SK-N-SH treated with all-trans-retinoic acid at 6 μM for 48 hours (cell line): ENCODE results near the gene NEGR1.

Source experiments
- ATAC-seq: fragments of 200-7000 bp; cut with Tn5 transposase; 3 replicates; pipeline ENCODE4 v1.9.1; 2020; ENCODE audit warnings: mild to moderate bottlenecking, moderate library complexity
- ARNTL ChIP-seq: fragments of 450-650 bp; formaldehyde crosslinking; IDR thresholded peaks from 2 replicates; pipeline ENCODE4 v1.5.0; 2020; ENCODE audit warnings: low read depth, mild to moderate bottlenecking, moderate library complexity, borderline replicate concordance
- BACH2 ChIP-seq: fragments of 250-450 bp; sonication (Bioruptor Pico); IDR thresholded peaks from 2 replicates; pipeline ENCODE4 v1.9.0; 2021; ENCODE audit warnings: mild to moderate bottlenecking, borderline replicate concordance
- CREB5 ChIP-seq: fragments of 250-450 bp; sonication (Bioruptor Pico); IDR thresholded peaks from 2 replicates; pipeline ENCODE4 v1.5.1; 2020; ENCODE audit warnings: low read depth, mild to moderate bottlenecking, moderate library complexity
- CSDC2 ChIP-seq: fragments of 250-450 bp; sonication (Bioruptor Pico); IDR thresholded peaks from 2 replicates; pipeline ENCODE4 v1.5.0; 2020; ENCODE audit warnings: mild to moderate bottlenecking, moderate library complexity
- ESRRG ChIP-seq: fragments of 250-450 bp; sonication (Bioruptor Pico); IDR thresholded peaks from 2 replicates; pipeline ENCODE4 v1.6.1; 2021; ENCODE audit warnings: mild to moderate bottlenecking
- GLIS3 ChIP-seq: fragments of 250-450 bp; sonication (Bioruptor Pico); IDR thresholded peaks from 2 replicates; pipeline ENCODE4 v1.5.0; 2020; ENCODE audit warnings: mild to moderate bottlenecking, moderate library complexity
- ISL1 ChIP-seq: fragments of 250-450 bp; sonication (Bioruptor Pico); IDR thresholded peaks from 2 replicates; pipeline ENCODE4 v2.1.2; 2022; ENCODE audit warnings: mild to moderate bottlenecking, moderate library complexity
- OSR1 ChIP-seq: fragments of 250-450 bp; sonication (Bioruptor Pico); IDR thresholded peaks from 2 replicates; pipeline ENCODE4 v1.8.0; 2022; ENCODE audit warnings: moderate library complexity, mild to moderate bottlenecking, inconsistent platforms
- PPARA ChIP-seq: fragments of 250-450 bp; sonication (Bioruptor Pico); IDR thresholded peaks from 2 replicates; pipeline ENCODE4 v1.5.0; 2020; ENCODE audit warnings: mild to moderate bottlenecking, borderline replicate concordance
- RARB ChIP-seq: fragments of 250-450 bp; sonication (Bioruptor Pico); IDR thresholded peaks from 2 replicates; pipeline ENCODE4 v1.8.0; 2021; ENCODE audit warnings: mild to moderate bottlenecking, moderate library complexity
- SNAI2 ChIP-seq: fragments of 250-450 bp; sonication (Bioruptor Pico); IDR thresholded peaks from 2 replicates; pipeline ENCODE4 v1.5.0; 2020; ENCODE audit warnings: mild to moderate bottlenecking, moderate library complexity
- TCF4 ChIP-seq: fragments of 250-450 bp; sonication (Bioruptor Pico); IDR thresholded peaks from 2 replicates; pipeline ENCODE4 v1.8.0; 2021; ENCODE audit warnings: mild to moderate bottlenecking, moderate library complexity, borderline replicate concordance
- TOX ChIP-seq: fragments of 250-450 bp; sonication (Bioruptor Pico); IDR thresholded peaks from 2 replicates; pipeline ENCODE4 v1.8.0; 2021; ENCODE audit warnings: mild to moderate bottlenecking, moderate library complexity, borderline replicate concordance
- ZC3H10 ChIP-seq: fragments of 250-450 bp; sonication (Bioruptor Pico); IDR thresholded peaks from 2 replicates; pipeline ENCODE4 v1.5.1; 2021; ENCODE audit warnings: mild to moderate bottlenecking, moderate library complexity
- ZFP3 ChIP-seq: fragments of 250-450 bp; sonication (Bioruptor Pico); IDR thresholded peaks from 2 replicates; pipeline ENCODE4 v1.5.0; 2020; ENCODE audit warnings: mild to moderate bottlenecking, moderate library complexity
- ZNF565 ChIP-seq: fragments of 450-650 bp; formaldehyde crosslinking; conservative IDR thresholded peaks from 2 replicates; pipeline ENCODE4 v1.5.0; 2020; ENCODE audit warnings: low read depth, mild to moderate bottlenecking, moderate library complexity
- ZNF70 ChIP-seq: fragments of 450-650 bp; formaldehyde crosslinking; IDR thresholded peaks from 2 replicates; pipeline ENCODE4 v1.5.0; 2020; ENCODE audit warnings: mild to moderate bottlenecking, moderate library complexity
- ZNF8 ChIP-seq: fragments of 450-650 bp; formaldehyde crosslinking; IDR thresholded peaks from 2 replicates; pipeline ENCODE4 v1.5.0; 2020; ENCODE audit warnings: mild to moderate bottlenecking, moderate library complexity
- TF ChIP-seq, protein P1 (sequence below): fragments of 250-450 bp; sonication (Bioruptor Pico); IDR thresholded peaks from 2 replicates; pipeline ENCODE4 v1.5.1; 2021; ENCODE audit warnings: mild to moderate bottlenecking, moderate library complexity
- TF ChIP-seq, protein P2 (sequence below): fragments of 250-450 bp; sonication (Bioruptor Pico); IDR thresholded peaks from 2 replicates; pipeline ENCODE4 v1.5.0; 2020; ENCODE audit warnings: mild to moderate bottlenecking, moderate library complexity
- TF ChIP-seq, protein P3 (sequence below): fragments of 250-450 bp; sonication (Bioruptor Pico); IDR thresholded peaks from 2 replicates; pipeline ENCODE4 v1.8.0; 2020; ENCODE audit warnings: mild to moderate bottlenecking, moderate library complexity, borderline replicate concordance
- TF ChIP-seq, protein P4 (sequence below): fragments of 250-450 bp; sonication (Bioruptor Pico); IDR thresholded peaks from 2 replicates; pipeline ENCODE4 v1.8.0; 2021; ENCODE audit warnings: low read depth, mild to moderate bottlenecking, moderate library complexity, borderline replicate concordance

The NEGR1 gene

DNA sequence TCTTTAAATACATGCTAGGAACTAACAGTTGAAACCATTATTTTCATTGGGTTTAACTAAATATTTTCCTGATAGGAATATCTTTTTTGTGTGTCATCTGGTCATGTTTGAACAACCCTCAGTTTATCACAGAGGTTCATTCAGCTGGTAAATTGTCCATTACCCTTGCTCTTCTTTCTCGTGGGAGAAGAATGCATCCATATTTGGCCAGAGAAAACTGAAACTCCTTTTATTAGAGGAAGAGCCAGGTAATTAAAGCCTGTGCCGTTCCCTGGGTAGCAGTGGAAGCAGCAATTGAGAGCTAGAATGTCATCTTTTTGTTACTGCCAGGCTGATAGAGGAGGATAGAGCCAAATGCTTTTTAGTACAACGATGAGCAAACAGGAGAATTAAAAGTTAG, 614.3 kb downstream of the NEGR1 start:
- no peak for ATAC-seq
- no peak for TF ChIP-seq ZC3H10 (CRISPR knock-in tag)
- no peak for TF ChIP-seq TOX (CRISPR knock-in tag)
- no peak for TF ChIP-seq ZFP3
- no peak for TF ChIP-seq GLIS3 (CRISPR knock-in tag)
- no peak for TF ChIP-seq ZNF70 (CRISPR knock-in tag)

DNA sequence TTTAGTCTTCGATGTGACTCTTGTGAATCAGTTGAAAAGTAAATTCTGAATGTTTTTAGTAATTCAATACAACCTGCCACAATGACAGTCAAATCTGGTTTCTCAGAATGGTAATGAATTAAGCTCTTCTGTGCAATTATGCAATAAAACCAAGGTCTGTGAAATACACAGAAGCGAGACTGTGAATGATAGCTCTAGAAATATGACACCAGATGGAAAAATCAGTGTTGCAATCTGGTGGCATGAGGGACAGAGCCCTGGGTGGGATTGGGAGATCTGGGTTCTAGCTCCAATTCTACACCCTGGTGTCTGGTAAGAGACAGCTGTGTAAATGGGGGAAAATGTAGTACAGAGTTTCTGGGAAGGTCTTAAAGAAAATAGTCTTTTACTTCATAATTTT, 615.1 kb downstream of the NEGR1 start:
- no peak for ATAC-seq
- TF ChIP-seq BACH2 (no peak), SNAI2 (no peak), TCF4 (CRISPR knock-in tag) (no peak), ZNF70 (CRISPR knock-in tag) (no peak), GLIS3 (CRISPR knock-in tag) (no peak), ISL1 (CRISPR knock-in tag) (no peak), ZNF8 (CRISPR knock-in tag) (no peak), ZNF565 (no peak), ZFP3 (no peak), CSDC2 (CRISPR knock-in tag) (no peak), CREB5 (CRISPR knock-in tag) (no peak), PPARA (CRISPR knock-in tag) (no peak), TOX (CRISPR knock-in tag) (no peak), OSR1 (CRISPR knock-in tag) (no peak)
- TF ChIP-seq, protein P1, sequence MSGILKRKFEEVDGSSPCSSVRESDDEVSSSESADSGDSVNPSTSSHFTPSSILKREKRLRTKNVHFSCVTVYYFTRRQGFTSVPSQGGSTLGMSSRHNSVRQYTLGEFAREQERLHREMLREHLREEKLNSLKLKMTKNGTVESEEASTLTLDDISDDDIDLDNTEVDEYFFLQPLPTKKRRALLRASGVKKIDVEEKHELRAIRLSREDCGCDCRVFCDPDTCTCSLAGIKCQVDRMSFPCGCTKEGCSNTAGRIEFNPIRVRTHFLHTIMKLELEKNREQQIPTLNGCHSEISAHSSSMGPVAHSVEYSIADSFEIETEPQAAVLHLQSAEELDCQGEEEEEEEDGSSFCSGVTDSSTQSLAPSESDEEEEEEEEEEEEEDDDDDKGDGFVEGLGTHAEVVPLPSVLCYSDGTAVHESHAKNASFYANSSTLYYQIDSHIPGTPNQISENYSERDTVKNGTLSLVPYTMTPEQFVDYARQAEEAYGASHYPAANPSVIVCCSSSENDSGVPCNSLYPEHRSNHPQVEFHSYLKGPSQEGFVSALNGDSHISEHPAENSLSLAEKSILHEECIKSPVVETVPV (CRISPR knock-in tag), result no peak
- TF ChIP-seq, protein P2, sequence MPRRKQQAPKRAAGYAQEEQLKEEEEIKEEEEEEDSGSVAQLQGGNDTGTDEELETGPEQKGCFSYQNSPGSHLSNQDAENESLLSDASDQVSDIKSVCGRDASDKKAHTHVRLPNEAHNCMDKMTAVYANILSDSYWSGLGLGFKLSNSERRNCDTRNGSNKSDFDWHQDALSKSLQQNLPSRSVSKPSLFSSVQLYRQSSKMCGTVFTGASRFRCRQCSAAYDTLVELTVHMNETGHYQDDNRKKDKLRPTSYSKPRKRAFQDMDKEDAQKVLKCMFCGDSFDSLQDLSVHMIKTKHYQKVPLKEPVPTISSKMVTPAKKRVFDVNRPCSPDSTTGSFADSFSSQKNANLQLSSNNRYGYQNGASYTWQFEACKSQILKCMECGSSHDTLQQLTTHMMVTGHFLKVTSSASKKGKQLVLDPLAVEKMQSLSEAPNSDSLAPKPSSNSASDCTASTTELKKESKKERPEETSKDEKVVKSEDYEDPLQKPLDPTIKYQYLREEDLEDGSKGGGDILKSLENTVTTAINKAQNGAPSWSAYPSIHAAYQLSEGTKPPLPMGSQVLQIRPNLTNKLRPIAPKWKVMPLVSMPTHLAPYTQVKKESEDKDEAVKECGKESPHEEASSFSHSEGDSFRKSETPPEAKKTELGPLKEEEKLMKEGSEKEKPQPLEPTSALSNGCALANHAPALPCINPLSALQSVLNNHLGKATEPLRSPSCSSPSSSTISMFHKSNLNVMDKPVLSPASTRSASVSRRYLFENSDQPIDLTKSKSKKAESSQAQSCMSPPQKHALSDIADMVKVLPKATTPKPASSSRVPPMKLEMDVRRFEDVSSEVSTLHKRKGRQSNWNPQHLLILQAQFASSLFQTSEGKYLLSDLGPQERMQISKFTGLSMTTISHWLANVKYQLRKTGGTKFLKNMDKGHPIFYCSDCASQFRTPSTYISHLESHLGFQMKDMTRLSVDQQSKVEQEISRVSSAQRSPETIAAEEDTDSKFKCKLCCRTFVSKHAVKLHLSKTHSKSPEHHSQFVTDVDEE (CRISPR knock-in tag), result no peak

DNA sequence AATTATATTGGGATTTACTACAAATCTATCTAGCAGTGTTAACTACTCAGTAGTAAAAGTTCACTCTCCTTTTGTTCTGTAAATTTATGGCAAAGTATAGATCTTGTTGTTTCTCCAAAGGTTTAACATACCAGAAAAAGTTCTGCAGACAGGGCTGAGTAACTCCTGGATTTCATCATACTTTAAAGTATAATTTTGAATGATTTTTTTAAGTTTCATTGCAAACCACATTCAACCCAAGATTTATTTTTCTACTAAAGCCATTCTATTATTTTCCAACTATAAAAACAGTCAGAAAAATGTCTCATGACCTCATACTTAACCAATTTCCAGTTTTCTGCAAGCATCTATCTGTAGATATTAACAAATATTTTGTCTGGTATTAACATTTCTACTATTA, 615.7 kb downstream of the NEGR1 start:
- no peak for ATAC-seq
- TF ChIP-seq ZNF70 (CRISPR knock-in tag) (no peak), TOX (CRISPR knock-in tag) (no peak), ZFP3 (no peak)

DNA sequence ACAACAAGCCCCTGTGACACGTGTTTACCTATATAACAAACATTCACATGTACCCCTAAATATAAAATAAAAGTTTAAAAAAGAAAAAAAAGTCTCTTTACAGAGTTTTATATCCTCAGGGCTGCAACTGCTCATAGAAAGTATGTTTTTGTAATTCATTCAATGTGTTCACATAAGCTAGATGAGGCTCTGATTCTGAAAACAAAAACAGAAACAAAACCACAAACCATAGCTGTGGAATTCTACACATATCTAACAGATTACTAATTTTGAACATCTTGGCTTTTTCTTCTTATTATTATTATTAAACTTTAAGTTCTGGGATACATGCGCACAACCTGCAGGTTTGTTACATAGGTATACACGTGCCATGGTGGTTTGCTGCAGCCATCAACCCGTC, 621.9 kb downstream of the NEGR1 start:
- TF ChIP-seq ESRRG (CRISPR knock-in tag), result no peak
- no peak for TF ChIP-seq ISL1 (CRISPR knock-in tag)
- no peak for TF ChIP-seq CSDC2 (CRISPR knock-in tag)
- no peak for TF ChIP-seq SNAI2
- TF ChIP-seq TCF4 (CRISPR knock-in tag), result no peak
- no peak for TF ChIP-seq ZNF8 (CRISPR knock-in tag)
- no peak for TF ChIP-seq GLIS3 (CRISPR knock-in tag)
- TF ChIP-seq, protein P2 (CRISPR knock-in tag), result no peak
- TF ChIP-seq RARB (CRISPR knock-in tag), result no peak
- TF ChIP-seq, protein P3, sequence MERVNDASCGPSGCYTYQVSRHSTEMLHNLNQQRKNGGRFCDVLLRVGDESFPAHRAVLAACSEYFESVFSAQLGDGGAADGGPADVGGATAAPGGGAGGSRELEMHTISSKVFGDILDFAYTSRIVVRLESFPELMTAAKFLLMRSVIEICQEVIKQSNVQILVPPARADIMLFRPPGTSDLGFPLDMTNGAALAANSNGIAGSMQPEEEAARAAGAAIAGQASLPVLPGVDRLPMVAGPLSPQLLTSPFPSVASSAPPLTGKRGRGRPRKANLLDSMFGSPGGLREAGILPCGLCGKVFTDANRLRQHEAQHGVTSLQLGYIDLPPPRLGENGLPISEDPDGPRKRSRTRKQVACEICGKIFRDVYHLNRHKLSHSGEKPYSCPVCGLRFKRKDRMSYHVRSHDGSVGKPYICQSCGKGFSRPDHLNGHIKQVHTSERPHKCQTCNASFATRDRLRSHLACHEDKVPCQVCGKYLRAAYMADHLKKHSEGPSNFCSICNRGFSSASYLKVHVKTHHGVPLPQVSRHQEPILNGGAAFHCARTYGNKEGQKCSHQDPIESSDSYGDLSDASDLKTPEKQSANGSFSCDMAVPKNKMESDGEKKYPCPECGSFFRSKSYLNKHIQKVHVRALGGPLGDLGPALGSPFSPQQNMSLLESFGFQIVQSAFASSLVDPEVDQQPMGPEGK (CRISPR knock-in tag), result no peak
- TF ChIP-seq OSR1 (CRISPR knock-in tag), result no peak
- TF ChIP-seq, protein P4, sequence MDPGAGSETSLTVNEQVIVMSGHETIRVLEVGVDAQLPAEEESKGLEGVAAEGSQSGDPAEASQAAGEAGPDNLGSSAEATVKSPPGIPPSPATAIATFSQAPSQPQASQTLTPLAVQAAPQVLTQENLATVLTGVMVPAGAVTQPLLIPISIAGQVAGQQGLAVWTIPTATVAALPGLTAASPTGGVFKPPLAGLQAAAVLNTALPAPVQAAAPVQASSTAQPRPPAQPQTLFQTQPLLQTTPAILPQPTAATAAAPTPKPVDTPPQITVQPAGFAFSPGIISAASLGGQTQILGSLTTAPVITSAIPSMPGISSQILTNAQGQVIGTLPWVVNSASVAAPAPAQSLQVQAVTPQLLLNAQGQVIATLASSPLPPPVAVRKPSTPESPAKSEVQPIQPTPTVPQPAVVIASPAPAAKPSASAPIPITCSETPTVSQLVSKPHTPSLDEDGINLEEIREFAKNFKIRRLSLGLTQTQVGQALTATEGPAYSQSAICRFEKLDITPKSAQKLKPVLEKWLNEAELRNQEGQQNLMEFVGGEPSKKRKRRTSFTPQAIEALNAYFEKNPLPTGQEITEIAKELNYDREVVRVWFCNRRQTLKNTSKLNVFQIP (CRISPR knock-in tag), result no peak
- no peak for TF ChIP-seq ZFP3
- no peak for TF ChIP-seq ARNTL (CRISPR knock-in tag)
- TF ChIP-seq ZC3H10 (CRISPR knock-in tag), result no peak
- TF ChIP-seq CREB5 (CRISPR knock-in tag), result no peak
- TF ChIP-seq ZNF70 (CRISPR knock-in tag), result no peak
- no peak for TF ChIP-seq PPARA (CRISPR knock-in tag)
- 0 out of 3 replicates have a peak, but pooled peaks have one; percentile 27 for ATAC-seq
